GM23338 (cell line): Measurements from ENCODE around the gene NPPC.

Source experiments
- CREB1 ChIP-seq: fragments of 250-450 bp; sonication (Bioruptor Pico); IDR thresholded peaks from 2 replicates; pipeline ENCODE4 v1.5.0; 2020; ENCODE audit warnings: low read depth, mild to moderate bottlenecking, moderate library complexity
- EZH2 ChIP-seq: fragments of 200-600 bp; sonication (generic); IDR thresholded peaks from one replicate; pipeline ENCODE4 v1.8.0; 2017; ENCODE audit warnings: antibody characterized with exemption, mild to moderate bottlenecking, low read depth; ENCODE audit not compliant: unreplicated experiment
- EZH2phosphoT487 ChIP-seq: fragments of 200-600 bp; sonication (generic); IDR thresholded peaks from one replicate; pipeline ENCODE4 v1.8.1; 2018; ENCODE audit warnings: antibody characterized with exemption; ENCODE audit not compliant: unreplicated experiment
- JUNB ChIP-seq: IDR thresholded peaks from one replicate; pipeline ENCODE4 v1.6.1; 2016; ENCODE audit warnings: antibody characterized with exemption; ENCODE audit not compliant: unreplicated experiment
- NANOG ChIP-seq: IDR thresholded peaks from 2 replicates; pipeline ENCODE4 v1.6.1; 2016; ENCODE audit warnings: antibody characterized with exemption, borderline replicate concordance
- POLR2AphosphoS5 ChIP-seq: IDR thresholded peaks from 2 replicates; pipeline ENCODE4 v1.6.1; 2016; ENCODE audit warnings: antibody characterized with exemption, low read depth
- STAT1 ChIP-seq: IDR thresholded peaks from one replicate; pipeline ENCODE4 v1.6.1; 2016; ENCODE audit warnings: antibody characterized with exemption; ENCODE audit not compliant: unreplicated experiment
- ZNF331 ChIP-seq: fragments of 250-450 bp; sonication (Bioruptor Pico); IDR thresholded peaks from 2 replicates; pipeline ENCODE4 v1.5.0; 2020; ENCODE audit warnings: low read depth, mild to moderate bottlenecking, moderate library complexity
- TF ChIP-seq, protein P1 (sequence below), 2 experiments: fragments of 200-600 bp in 1 of 2; sonication (generic) in 1 of 2; conservative IDR thresholded peaks; 2 replicates each; pipeline versions ENCODE4 v1.5.1 to v1.6.1; 2016 to 2017; ENCODE audit warnings: antibody characterized with exemption in 2 of 2, low read depth in 2 of 2, mild to moderate bottlenecking in 2 of 2, moderate library complexity in 1 of 2
- TF ChIP-seq, protein P2 (sequence below): IDR thresholded peaks from 2 replicates; pipeline ENCODE4 v1.6.1; 2016; ENCODE audit warnings: antibody characterized with exemption
- TF ChIP-seq, protein P3 (sequence below): IDR thresholded peaks from one replicate; pipeline ENCODE4 v1.6.1; 2018; ENCODE audit warnings: antibody characterized with exemption; ENCODE audit not compliant: unreplicated experiment
- TF ChIP-seq, protein P4 (sequence below): fragments of 250-450 bp; sonication (Bioruptor Pico); IDR thresholded peaks from 2 replicates; pipeline ENCODE4 v1.5.0; 2020; ENCODE audit warnings: mild to moderate bottlenecking, moderate library complexity

DNA sequence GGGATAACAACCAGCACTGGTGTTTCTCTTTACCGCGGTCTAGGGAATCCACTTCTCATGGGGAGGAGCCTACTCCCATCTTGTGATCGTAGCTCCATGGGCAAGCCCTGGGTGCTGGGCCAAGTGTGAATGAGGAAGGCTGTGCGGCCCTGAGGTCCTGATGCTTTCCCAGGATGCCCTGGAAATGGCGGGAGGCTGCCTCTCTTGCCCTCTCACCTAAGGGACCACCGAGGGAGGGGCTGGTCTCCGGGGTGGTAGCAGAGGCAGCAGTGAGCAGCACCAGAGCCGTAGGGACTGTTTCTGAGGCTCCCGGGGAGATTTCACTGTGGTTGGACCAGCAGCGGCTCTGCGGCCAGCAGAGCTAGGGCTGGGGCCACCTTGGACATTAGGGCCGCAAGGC, 15.5 kb upstream of the NPPC start:
- TF ChIP-seq POLR2AphosphoS5 (no peak), EZH2 (no peak), NANOG (no peak), JUNB (no peak), EZH2phosphoT487 (no peak), ZNF331 (CRISPR knock-in tag) (no peak), CREB1 (CRISPR knock-in tag) (no peak), STAT1 (no peak)
- TF ChIP-seq, protein P1, sequence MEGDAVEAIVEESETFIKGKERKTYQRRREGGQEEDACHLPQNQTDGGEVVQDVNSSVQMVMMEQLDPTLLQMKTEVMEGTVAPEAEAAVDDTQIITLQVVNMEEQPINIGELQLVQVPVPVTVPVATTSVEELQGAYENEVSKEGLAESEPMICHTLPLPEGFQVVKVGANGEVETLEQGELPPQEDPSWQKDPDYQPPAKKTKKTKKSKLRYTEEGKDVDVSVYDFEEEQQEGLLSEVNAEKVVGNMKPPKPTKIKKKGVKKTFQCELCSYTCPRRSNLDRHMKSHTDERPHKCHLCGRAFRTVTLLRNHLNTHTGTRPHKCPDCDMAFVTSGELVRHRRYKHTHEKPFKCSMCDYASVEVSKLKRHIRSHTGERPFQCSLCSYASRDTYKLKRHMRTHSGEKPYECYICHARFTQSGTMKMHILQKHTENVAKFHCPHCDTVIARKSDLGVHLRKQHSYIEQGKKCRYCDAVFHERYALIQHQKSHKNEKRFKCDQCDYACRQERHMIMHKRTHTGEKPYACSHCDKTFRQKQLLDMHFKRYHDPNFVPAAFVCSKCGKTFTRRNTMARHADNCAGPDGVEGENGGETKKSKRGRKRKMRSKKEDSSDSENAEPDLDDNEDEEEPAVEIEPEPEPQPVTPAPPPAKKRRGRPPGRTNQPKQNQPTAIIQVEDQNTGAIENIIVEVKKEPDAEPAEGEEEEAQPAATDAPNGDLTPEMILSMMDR (conservative IDR thresholded peaks at IDR 0.05; ENCODE audit: low read depth in 2 of 2) = no peak
- TF ChIP-seq, protein P2, sequence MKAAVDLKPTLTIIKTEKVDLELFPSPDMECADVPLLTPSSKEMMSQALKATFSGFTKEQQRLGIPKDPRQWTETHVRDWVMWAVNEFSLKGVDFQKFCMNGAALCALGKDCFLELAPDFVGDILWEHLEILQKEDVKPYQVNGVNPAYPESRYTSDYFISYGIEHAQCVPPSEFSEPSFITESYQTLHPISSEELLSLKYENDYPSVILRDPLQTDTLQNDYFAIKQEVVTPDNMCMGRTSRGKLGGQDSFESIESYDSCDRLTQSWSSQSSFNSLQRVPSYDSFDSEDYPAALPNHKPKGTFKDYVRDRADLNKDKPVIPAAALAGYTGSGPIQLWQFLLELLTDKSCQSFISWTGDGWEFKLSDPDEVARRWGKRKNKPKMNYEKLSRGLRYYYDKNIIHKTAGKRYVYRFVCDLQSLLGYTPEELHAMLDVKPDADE = no peak
- TF ChIP-seq, protein P3, sequence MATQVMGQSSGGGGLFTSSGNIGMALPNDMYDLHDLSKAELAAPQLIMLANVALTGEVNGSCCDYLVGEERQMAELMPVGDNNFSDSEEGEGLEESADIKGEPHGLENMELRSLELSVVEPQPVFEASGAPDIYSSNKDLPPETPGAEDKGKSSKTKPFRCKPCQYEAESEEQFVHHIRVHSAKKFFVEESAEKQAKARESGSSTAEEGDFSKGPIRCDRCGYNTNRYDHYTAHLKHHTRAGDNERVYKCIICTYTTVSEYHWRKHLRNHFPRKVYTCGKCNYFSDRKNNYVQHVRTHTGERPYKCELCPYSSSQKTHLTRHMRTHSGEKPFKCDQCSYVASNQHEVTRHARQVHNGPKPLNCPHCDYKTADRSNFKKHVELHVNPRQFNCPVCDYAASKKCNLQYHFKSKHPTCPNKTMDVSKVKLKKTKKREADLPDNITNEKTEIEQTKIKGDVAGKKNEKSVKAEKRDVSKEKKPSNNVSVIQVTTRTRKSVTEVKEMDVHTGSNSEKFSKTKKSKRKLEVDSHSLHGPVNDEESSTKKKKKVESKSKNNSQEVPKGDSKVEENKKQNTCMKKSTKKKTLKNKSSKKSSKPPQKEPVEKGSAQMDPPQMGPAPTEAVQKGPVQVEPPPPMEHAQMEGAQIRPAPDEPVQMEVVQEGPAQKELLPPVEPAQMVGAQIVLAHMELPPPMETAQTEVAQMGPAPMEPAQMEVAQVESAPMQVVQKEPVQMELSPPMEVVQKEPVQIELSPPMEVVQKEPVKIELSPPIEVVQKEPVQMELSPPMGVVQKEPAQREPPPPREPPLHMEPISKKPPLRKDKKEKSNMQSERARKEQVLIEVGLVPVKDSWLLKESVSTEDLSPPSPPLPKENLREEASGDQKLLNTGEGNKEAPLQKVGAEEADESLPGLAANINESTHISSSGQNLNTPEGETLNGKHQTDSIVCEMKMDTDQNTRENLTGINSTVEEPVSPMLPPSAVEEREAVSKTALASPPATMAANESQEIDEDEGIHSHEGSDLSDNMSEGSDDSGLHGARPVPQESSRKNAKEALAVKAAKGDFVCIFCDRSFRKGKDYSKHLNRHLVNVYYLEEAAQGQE = no peak
- TF ChIP-seq, protein P4, sequence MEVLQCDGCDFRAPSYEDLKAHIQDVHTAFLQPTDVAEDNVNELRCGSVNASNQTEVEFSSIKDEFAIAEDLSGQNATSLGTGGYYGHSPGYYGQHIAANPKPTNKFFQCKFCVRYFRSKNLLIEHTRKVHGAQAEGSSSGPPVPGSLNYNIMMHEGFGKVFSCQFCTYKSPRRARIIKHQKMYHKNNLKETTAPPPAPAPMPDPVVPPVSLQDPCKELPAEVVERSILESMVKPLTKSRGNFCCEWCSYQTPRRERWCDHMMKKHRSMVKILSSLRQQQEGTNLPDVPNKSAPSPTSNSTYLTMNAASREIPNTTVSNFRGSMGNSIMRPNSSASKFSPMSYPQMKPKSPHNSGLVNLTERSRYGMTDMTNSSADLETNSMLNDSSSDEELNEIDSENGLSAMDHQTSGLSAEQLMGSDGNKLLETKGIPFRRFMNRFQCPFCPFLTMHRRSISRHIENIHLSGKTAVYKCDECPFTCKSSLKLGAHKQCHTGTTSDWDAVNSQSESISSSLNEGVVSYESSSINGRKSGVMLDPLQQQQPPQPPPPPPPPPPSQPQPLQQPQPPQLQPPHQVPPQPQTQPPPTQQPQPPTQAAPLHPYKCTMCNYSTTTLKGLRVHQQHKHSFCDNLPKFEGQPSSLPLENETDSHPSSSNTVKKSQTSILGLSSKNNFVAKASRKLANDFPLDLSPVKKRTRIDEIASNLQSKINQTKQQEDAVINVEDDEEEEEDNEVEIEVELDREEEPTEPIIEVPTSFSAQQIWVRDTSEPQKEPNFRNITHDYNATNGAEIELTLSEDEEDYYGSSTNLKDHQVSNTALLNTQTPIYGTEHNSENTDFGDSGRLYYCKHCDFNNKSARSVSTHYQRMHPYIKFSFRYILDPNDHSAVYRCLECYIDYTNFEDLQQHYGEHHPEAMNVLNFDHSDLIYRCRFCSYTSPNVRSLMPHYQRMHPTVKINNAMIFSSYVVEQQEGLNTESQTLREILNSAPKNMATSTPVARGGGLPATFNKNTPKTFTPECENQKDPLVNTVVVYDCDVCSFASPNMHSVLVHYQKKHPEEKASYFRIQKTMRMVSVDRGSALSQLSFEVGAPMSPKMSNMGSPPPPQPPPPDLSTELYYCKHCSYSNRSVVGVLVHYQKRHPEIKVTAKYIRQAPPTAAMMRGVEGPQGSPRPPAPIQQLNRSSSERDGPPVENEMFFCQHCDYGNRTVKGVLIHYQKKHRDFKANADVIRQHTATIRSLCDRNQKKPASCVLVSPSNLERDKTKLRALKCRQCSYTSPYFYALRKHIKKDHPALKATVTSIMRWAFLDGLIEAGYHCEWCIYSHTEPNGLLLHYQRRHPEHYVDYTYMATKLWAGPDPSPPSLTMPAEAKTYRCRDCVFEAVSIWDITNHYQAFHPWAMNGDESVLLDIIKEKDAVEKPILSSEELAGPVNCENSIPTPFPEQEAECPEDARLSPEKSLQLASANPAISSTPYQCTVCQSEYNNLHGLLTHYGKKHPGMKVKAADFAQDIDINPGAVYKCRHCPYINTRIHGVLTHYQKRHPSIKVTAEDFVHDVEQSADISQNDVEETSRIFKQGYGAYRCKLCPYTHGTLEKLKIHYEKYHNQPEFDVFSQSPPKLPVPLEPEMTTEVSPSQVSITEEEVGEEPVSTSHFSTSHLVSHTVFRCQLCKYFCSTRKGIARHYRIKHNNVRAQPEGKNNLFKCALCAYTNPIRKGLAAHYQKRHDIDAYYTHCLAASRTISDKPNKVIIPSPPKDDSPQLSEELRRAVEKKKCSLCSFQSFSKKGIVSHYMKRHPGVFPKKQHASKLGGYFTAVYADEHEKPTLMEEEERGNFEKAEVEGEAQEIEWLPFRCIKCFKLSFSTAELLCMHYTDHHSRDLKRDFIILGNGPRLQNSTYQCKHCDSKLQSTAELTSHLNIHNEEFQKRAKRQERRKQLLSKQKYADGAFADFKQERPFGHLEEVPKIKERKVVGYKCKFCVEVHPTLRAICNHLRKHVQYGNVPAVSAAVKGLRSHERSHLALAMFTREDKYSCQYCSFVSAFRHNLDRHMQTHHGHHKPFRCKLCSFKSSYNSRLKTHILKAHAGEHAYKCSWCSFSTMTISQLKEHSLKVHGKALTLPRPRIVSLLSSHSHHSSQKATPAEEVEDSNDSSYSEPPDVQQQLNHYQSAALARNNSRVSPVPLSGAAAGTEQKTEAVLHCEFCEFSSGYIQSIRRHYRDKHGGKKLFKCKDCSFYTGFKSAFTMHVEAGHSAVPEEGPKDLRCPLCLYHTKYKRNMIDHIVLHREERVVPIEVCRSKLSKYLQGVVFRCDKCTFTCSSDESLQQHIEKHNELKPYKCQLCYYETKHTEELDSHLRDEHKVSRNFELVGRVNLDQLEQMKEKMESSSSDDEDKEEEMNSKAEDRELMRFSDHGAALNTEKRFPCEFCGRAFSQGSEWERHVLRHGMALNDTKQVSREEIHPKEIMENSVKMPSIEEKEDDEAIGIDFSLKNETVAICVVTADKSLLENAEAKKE = no peak
